HepG2 (cell line): ENCODE data around the gene IGDCC3. TPM values are rescaled to one million over a fixed set of nuclear protein-coding genes. Genes with fewer than 3 reads are reported as not detected.

Experiments used
- ATAC-seq: fragments of 200-7000 bp; cut with Tn5 transposase; 3 replicates; pipeline ENCODE4 v1.9.1; 2020; ENCODE audit warnings: mild to moderate bottlenecking, moderate library complexity
- Bru-seq: library from RNA; stranded (reverse); fragments of 400-500 nt; gene quantifications from one replicate; lab custom pipeline; 2021; lab: Mats Ljungman, UMichigan
- BruChase-seq, 2 experiments: library from RNA; stranded (reverse); fragments of 400-500 nt; gene quantifications; one replicate each; lab custom pipeline; 2021; lab: Mats Ljungman, UMichigan
- BruUV-seq: library from RNA; stranded (reverse); fragments of 400-500 nt; replicated peaks from 2 replicates; lab custom pipeline; 2021; lab: Mats Ljungman, UMichigan
- CTCF ChIA-PET: fragments of 300-600 bp; formaldehyde crosslinking; extraction: SDS; loops from one replicate; lab custom pipeline; 2021; ENCODE audit warnings: low total read pairs, inconsistent platforms, low intra/inter-chr PET ratio; lab: Yijun Ruan, JAX
- POLR2A ChIA-PET: fragments of 350-600 bp; sonication (Branson Sonifier 250); formaldehyde crosslinking; loops from one replicate; lab custom pipeline; 2020; ENCODE audit warnings: antibody characterized with exemption, inconsistent platforms; lab: Yijun Ruan, JAX
- DNase-seq: peaks from one replicate; pipeline ENCODE4 v3.0.0-alpha.2; 2015; ENCODE audit warnings: low spot score
- FAIRE-seq: peaks from 3 replicates; lab custom pipeline; 2011; peaks lifted over from hg19 to GRCh38; lab: Jason Lieb, UNC
- H2AFZ ChIP-seq: one replicate; pipeline ENCODE4 v1.6.1; 2011; ENCODE audit warnings: low read length, inconsistent platforms
- H3K27ac ChIP-seq: fragments of 300-600 bp; 3 replicates; pipeline ENCODE4 v1.8.0; 2011; ENCODE audit warnings: mixed run types, mild to moderate bottlenecking, mixed read lengths, low read length, inconsistent platforms; ENCODE audit not compliant: insufficient read depth; ENCODE audit errors: extremely low read length
- H3K27me3 ChIP-seq, 2 experiments: fragments of 200-600 bp in 1 of 2; 2 replicates in 1 of 2; 3 replicates in 1 of 2; pipeline versions ENCODE4 v1.6.0 to v1.8.0; 2011; ENCODE audit warnings: low read length in 2 of 2, mild to moderate bottlenecking in 2 of 2, moderate library complexity in 2 of 2, inconsistent platforms in 1 of 2; ENCODE audit not compliant: insufficient read depth in 2 of 2, control insufficient read depth in 1 of 2
- H3K36me3 ChIP-seq, 2 experiments: fragments of 200-600 bp in 1 of 2; replicated peaks in 1 of 2; 2 replicates in 1 of 2; 3 replicates in 1 of 2; pipeline versions ENCODE4 v1.5.1 to v1.8.0; 2011; ENCODE audit warnings: low read length in 2 of 2, inconsistent platforms in 1 of 2; ENCODE audit not compliant: insufficient read depth in 2 of 2, control insufficient read depth in 1 of 2
- H3K4me1 ChIP-seq: 2 replicates; pipeline ENCODE4 v1.5.1; 2012; ENCODE audit warnings: low read length, inconsistent platforms; ENCODE audit not compliant: insufficient read depth
- H3K4me2 ChIP-seq: 2 replicates; pipeline ENCODE4 v1.6.0; 2011; ENCODE audit warnings: low read depth, low read length, inconsistent platforms
- H3K4me3 ChIP-seq, 3 experiments: fragments of 200-600 bp in 1 of 3; sonication (generic), shearing (Covaris generic) in 1 of 3; replicated peaks in 1 of 3; 2 replicates each; pipeline ENCODE4 v1.5.1; 2011 to 2016; ENCODE audit warnings: low read length in 3 of 3, inconsistent platforms in 2 of 3, low read depth in 2 of 3, mild to moderate bottlenecking in 2 of 3, control low read depth in 1 of 3, mixed read lengths in 1 of 3; ENCODE audit not compliant: insufficient read depth in 1 of 3
- H3K79me2 ChIP-seq: one replicate; pipeline ENCODE4 v1.6.1; 2011; ENCODE audit warnings: low read length, inconsistent platforms; ENCODE audit not compliant: insufficient read depth
- H3K9ac ChIP-seq: 2 replicates; pipeline ENCODE4 v1.6.0; 2011; ENCODE audit warnings: mild to moderate bottlenecking, low read depth, low read length, inconsistent platforms; ENCODE audit not compliant: insufficient read depth
- H3K9me3 ChIP-seq: 2 replicates; pipeline ENCODE4 v1.5.1; 2012; ENCODE audit warnings: mild to moderate bottlenecking, low read length
- H4K20me1 ChIP-seq: 2 replicates; pipeline ENCODE4 v1.6.0; 2011; ENCODE audit warnings: inconsistent platforms, mild to moderate bottlenecking, low read length, moderate library complexity; ENCODE audit not compliant: insufficient read depth
- ARHGAP35 ChIP-seq: sonication (generic); formaldehyde crosslinking; IDR thresholded peaks from 2 replicates; pipeline ENCODE4 v1.9.0; 2022; ENCODE audit warnings: mild to moderate bottlenecking, inconsistent platforms, moderate library complexity, missing genetic modification reagents, borderline replicate concordance
- BRF2 ChIP-seq: sonication (generic); formaldehyde crosslinking; IDR thresholded peaks from 2 replicates; pipeline ENCODE4 v1.8.1; 2022; ENCODE audit warnings: mild to moderate bottlenecking, missing genetic modification reagents
- FOXO1 ChIP-seq: sonication (generic); formaldehyde crosslinking; IDR thresholded peaks from 2 replicates; pipeline ENCODE4 v1.4.0; 2020; ENCODE audit warnings: missing genetic modification reagents
- HBP1 ChIP-seq: IDR thresholded peaks from 2 replicates; pipeline ENCODE4 v1.6.1; 2016; ENCODE audit warnings: low read depth, control low read depth
- MTF2 ChIP-seq: sonication (generic); formaldehyde crosslinking; IDR thresholded peaks from 2 replicates; pipeline ENCODE4 v1.5.0; 2020; ENCODE audit warnings: missing genetic modification reagents, borderline replicate concordance
- RBAK ChIP-seq: sonication (generic); formaldehyde crosslinking; IDR thresholded peaks from 2 replicates; pipeline ENCODE4 v1.5.1; 2020; ENCODE audit warnings: mild to moderate bottlenecking, missing genetic modification reagents
- RXRB ChIP-seq: IDR thresholded peaks from 2 replicates; pipeline ENCODE4 v1.6.1; 2016; ENCODE audit warnings: borderline replicate concordance, missing genetic modification reagents, missing compliant biosample characterization
- SRSF4 ChIP-seq: fragments of 200-400 bp; formaldehyde crosslinking; IDR thresholded peaks from one replicate; pipeline ENCODE4 v1.6.1; 2018; ENCODE audit warnings: mild to moderate bottlenecking, low read depth, low read length, moderate library complexity; ENCODE audit not compliant: poor library complexity, severe bottlenecking
- WIZ ChIP-seq: sonication (generic); formaldehyde crosslinking; IDR thresholded peaks from 2 replicates; pipeline ENCODE4 v1.5.1; 2020; ENCODE audit warnings: mild to moderate bottlenecking, missing genetic modification reagents
- ZFP41 ChIP-seq: sonication (generic); formaldehyde crosslinking; IDR thresholded peaks from 2 replicates; pipeline ENCODE4 v1.4.0; 2020; ENCODE audit warnings: mild to moderate bottlenecking, missing genetic modification reagents, borderline replicate concordance
- ZNF512 ChIP-seq: sonication (generic); formaldehyde crosslinking; IDR thresholded peaks from 2 replicates; pipeline ENCODE4 v1.4.0; 2020; ENCODE audit warnings: mild to moderate bottlenecking, missing genetic modification reagents
- ZNF703 ChIP-seq: sonication (generic); formaldehyde crosslinking; IDR thresholded peaks from 2 replicates; pipeline ENCODE4 v1.5.1; 2020; ENCODE audit warnings: missing genetic modification reagents, mild to moderate bottlenecking, moderate library complexity, borderline replicate concordance
- whole genome bisulfite sequencing: methylation state at CpG from one replicate; pipeline ENCODE4 v1.1.6; 2017; ENCODE audit warnings: low lambda C conversion rate; 5-methylcytosine and 5-hydroxymethylcytosine counted together
- in situ Hi-C: cut with HindIII; loops from 2 replicates; pipeline ENCODE4 v1.10.0; 2017; ENCODE audit warnings: low pct_unique_long_range_greater_than_20kb; ENCODE audit not compliant: extremely low pct_ligation_motif_present
- intact Hi-C: fragments of 100-400 bp; cut with micrococcal nuclease; formaldehyde crosslinking; loops from one replicate; pipeline ENCODE4 v1.10.0; 2022; ENCODE audit not compliant: unreplicated experiment
- long read RNA-seq, 2 experiments: library from RNA in 1 of 2; library from polyadenylated mRNA in 1 of 2; stranded (forward) in 1 of 2; unstranded in 1 of 2; transcript quantifications; one replicate each; pipeline ENCODE4 v2.0.0, GENCODE V29; 2019 to 2022
- polyA minus RNA-seq, 3 experiments: library from RNA; depleted of rRNA, polyadenylated mRNA; stranded (reverse); fragments of >200 nt; gene quantifications; 2 replicates each; pipeline ENCODE4 v1.2.3, GENCODE V29; 2011; ENCODE audit warnings: low replicate concordance in 1 of 3
- polyA plus RNA-seq, 8 experiments: library from polyadenylated mRNA; depleted of rRNA in 3 of 8; stranded (reverse) in 7 of 8; unstranded in 1 of 8; fragments of >200 nt; fragmentation: Illumina TruSeq in 4 of 8; extraction: Trizol in 4 of 8; gene quantifications; 2 replicates each; pipeline versions ENCODE4 v1.2.1 to v1.2.3, GENCODE V29; 2011 to 2016; ENCODE audit warnings: low read depth in 4 of 8, missing spikeins in 1 of 8, mixed read lengths in 1 of 8; ENCODE audit not compliant: insufficient read depth in 1 of 8
- total RNA-seq, 5 experiments: library from RNA; depleted of rRNA; stranded (reverse); fragments of >200 nt; fragmentation: Illumina TruSeq; extraction: Trizol; gene quantifications; 2 replicates each; pipeline ENCODE4 v1.2.3, GENCODE V29; 2016; ENCODE audit warnings: low read depth in 1 of 5
- TF ChIP-seq, protein P1 (sequence below): sonication (generic); formaldehyde crosslinking; IDR thresholded peaks from 2 replicates; pipeline ENCODE4 v1.8.0; 2022; ENCODE audit warnings: mild to moderate bottlenecking, missing genetic modification reagents, moderate library complexity

The IGDCC3 gene
- total RNA-seq (2016; rRNA removed; fragmentation: Illumina TruSeq; extraction: Trizol) (31.2 and 51.8 TPM in 2 replicates), polyA plus RNA-seq (2011; rRNA removed) (30.1 and 35.7 TPM in 2 replicates), polyA minus RNA-seq (2011; rRNA and poly(A)+ RNA removed; ENCODE audit: low replicate concordance) (0.07 and 131 TPM in 2 replicates), Bru-seq, nascent RNA (percentile 88 among the genes with signal in this experiment), BruChase-seq, experiment 1, labeled RNA remaining after a 6-hour chase (percentile 88 among the genes with signal in this experiment), BruChase-seq, experiment 2, labeled RNA remaining after a 2-hour chase (percentile 90 among the genes with signal in this experiment)
- 9.5 and 9.8 TPM in 2 replicates for total RNA-seq (2016; cell fraction: cytosol; rRNA removed; fragmentation: Illumina TruSeq; extraction: Trizol; ENCODE audit: low read depth)
- 29.4 and 52.8 TPM in 2 replicates for total RNA-seq (2016; cell fraction: insoluble cytoplasmic fraction; rRNA removed; fragmentation: Illumina TruSeq; extraction: Trizol)
- 40.5 and 40.6 TPM in 2 replicates for total RNA-seq (2016; cell fraction: membrane; rRNA removed; fragmentation: Illumina TruSeq; extraction: Trizol)
- 59.8 and 72.1 TPM in 2 replicates for total RNA-seq (2016; cell fraction: nucleus; rRNA removed; fragmentation: Illumina TruSeq; extraction: Trizol)
- 21.8 and 38.4 TPM in 2 replicates for polyA plus RNA-seq (2011; cell fraction: cytosol; rRNA removed)
- 46.7 and 64.4 TPM in 2 replicates for polyA plus RNA-seq (2011; cell fraction: nucleus; rRNA removed)
- 27.1 and 28.5 TPM in 2 replicates for polyA plus RNA-seq (2012)
- polyA plus RNA-seq (2016; cell fraction: cytosol; fragmentation: Illumina TruSeq; extraction: Trizol; ENCODE audit: low read depth): 14.9 and 15.4 TPM in 2 replicates
- polyA plus RNA-seq (2016; cell fraction: insoluble cytoplasmic fraction; fragmentation: Illumina TruSeq; extraction: Trizol; ENCODE audit: low read depth): 40.4 and 49.0 TPM in 2 replicates
- polyA plus RNA-seq (2016; cell fraction: membrane; fragmentation: Illumina TruSeq; extraction: Trizol; ENCODE audit: low read depth): 39.5 and 45.0 TPM in 2 replicates
- 130 and 131 TPM in 2 replicates for polyA plus RNA-seq (2016; cell fraction: nucleus; fragmentation: Illumina TruSeq; extraction: Trizol; ENCODE audit: insufficient read depth, low read depth)
- 57.3 and 61.0 TPM in 2 replicates for polyA minus RNA-seq (2011; cell fraction: cytosol; rRNA and poly(A)+ RNA removed)
- 23.1 and 27.6 TPM in 2 replicates for polyA minus RNA-seq (2011; cell fraction: nucleus; rRNA and poly(A)+ RNA removed)
- long read RNA-seq, experiment 1, full-length matches to known transcripts: 6 of 49 reads
- long read RNA-seq, experiment 1, partial matches to known transcripts: 34 of 49 reads
- long read RNA-seq, experiment 1, other reads (novel, unspliced or antisense): 9 of 49 reads
- long read RNA-seq, experiment 2, full-length matches to known transcripts: 38 of 271 reads
- long read RNA-seq, experiment 2, partial matches to known transcripts: 45 of 271 reads
- long read RNA-seq, experiment 2, other reads (novel, unspliced or antisense): 188 of 271 reads

- FAIRE-seq: no peak
- peaks cover 7 to 22% of the 10 kb centered on the region in 2 experiments; a peak in 4 of 5 replicates for H3K36me3 ChIP-seq
- peak within 1 kb of the TSS; percentile 84 to 97 (median 92) for H3K4me3 ChIP-seq
- 0% methylated on average over 10 of the region's 42 CpGs for WGBS
- no peaks in the 10 kb centered on the region for H4K20me1 ChIP-seq
- BruUV-seq: no TSS peak
- no peak within 1 kb of the TSS for H2AFZ ChIP-seq
- intact Hi-C loops (loop anchor here (2.0 kb wide), 1 partner anchor 23 kb away; no protein-coding TSS in a partner anchor), in situ Hi-C loops (no loop called here)
- H3K9me3 ChIP-seq: no peaks in the 10 kb centered on the region
- peak within 1 kb of the TSS; percentile 85 for H3K9ac ChIP-seq
- H3K27ac ChIP-seq: peak within 1 kb of the TSS; percentile 99
- H3K4me1 ChIP-seq: peaks cover 64% of the 10 kb centered on the region
- POLR2A ChIA-PET: interaction anchor here (0.8 to 4.2 kb wide), 16 partner anchors 8 to 333 kb away, joined by 3 to 44 read pairs (median 4); partner anchors contain the start of genes CLPX, PARP16, RNU5B-1 and SLC51B
- H3K4me2 ChIP-seq: peak within 1 kb of the TSS; percentile 95
- peaks cover 29% of the 10 kb centered on the region for H3K79me2 ChIP-seq
- peak; percentile 81 for DNase-seq
- no peaks in the 10 kb centered on the region; a peak in 1 of 5 replicates for H3K27me3 ChIP-seq
- CTCF ChIA-PET: interaction anchor here (1.0 kb wide), 1 partner anchor 60 kb away, joined by 3 read pairs; no protein-coding TSS in a partner anchor
- peak; percentile 81 for ATAC-seq
- TF ChIP-seq SRSF4 (no peak), HBP1 (no peak), BRF2 (no peak), FOXO1 (CRISPR knock-in tag) (peak; percentile 32; the same call in 1 of the 2 replicates), WIZ (CRISPR knock-in tag) (no peak), ZFP41 (CRISPR knock-in tag) (no peak), ZNF512 (CRISPR knock-in tag) (no peak), ZNF703 (CRISPR knock-in tag) (peak; percentile 75; the same call in 1 of the 2 replicates), ARHGAP35 (CRISPR knock-in tag) (no peak), MTF2 (no peak), RXRB (CRISPR knock-in tag) (no peak; the same call in 1 of the 2 replicates), RBAK (CRISPR knock-in tag) (no peak)
- TF ChIP-seq, protein P1, sequence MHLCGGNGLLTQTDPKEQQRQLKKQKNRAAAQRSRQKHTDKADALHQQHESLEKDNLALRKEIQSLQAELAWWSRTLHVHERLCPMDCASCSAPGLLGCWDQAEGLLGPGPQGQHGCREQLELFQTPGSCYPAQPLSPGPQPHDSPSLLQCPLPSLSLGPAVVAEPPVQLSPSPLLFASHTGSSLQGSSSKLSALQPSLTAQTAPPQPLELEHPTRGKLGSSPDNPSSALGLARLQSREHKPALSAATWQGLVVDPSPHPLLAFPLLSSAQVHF: no peak
These were observed at the start of gene IGDCC3 for GRCh38 chr15:65377976-65378366. TSS of gene IGDCC3 (minus strand) at chr15:65378002. CDS start at chr15:65377788, 214 bp downstream.
